ENCODE measurements around the gene LMO1. TPM values are rescaled to one million over a fixed set of nuclear protein-coding genes. Genes with fewer than 3 reads are reported as not detected.

The LMO1 gene
- total and polyA plus RNA-seq, 8 donors, result 0.65 TPM; not detected in 7

DNA sequence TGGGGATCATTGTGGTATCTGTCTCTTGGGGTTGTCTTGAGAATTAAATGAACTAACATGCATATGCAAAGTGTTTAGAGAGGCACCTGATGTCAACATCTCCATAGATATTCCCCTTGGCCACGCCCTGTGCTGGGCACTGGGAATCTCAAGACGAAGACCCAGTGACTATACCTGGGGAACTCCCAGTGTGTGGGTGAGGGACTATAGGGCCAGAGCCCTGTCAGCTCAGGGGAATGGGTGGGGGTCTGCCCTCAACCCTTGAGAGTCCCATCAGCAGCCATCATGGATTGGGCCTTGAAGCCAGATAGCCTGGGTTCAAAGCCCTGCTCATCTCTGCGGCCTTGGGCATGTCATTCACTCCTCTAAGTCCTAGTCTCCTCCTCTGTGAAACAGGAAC lies 21.6 kb upstream of the LMO1 start:
- WGBS, 5 donors, result 88 to 95% (median 91%) methylated on average over 3 of the region's 3 CpGs
- Histone ChIP-seq H3K4me1 (peaks cover 10 to 16% (median 12%) of the 10 kb centered on the region in 4 donors), H3K9me3 (no peaks in the 10 kb centered on the region), H3K4me3 (no peak overlapping the region), H3K36me3 (no peaks in the 10 kb centered on the region), H3K27me3 (peaks cover 0 to 9% (median 7%) of the 10 kb centered on the region in 3 donors), H3K27ac (no peak overlapping the region)
- no peak for DNase-seq
- TF ChIP-seq EP300 (IDR thresholded peaks at IDR 0.05) (no peak), CTCF (IDR thresholded peaks at IDR 0.05) (no peak), POLR2AphosphoS5 (IDR thresholded peaks at IDR 0.05) (no peak), POLR2A (IDR thresholded peaks at IDR 0.05) (no peak)
- intact Hi-C loops (cut with DNase I; ENCODE audit: low total_unique reads), result no loop called here

DNA sequence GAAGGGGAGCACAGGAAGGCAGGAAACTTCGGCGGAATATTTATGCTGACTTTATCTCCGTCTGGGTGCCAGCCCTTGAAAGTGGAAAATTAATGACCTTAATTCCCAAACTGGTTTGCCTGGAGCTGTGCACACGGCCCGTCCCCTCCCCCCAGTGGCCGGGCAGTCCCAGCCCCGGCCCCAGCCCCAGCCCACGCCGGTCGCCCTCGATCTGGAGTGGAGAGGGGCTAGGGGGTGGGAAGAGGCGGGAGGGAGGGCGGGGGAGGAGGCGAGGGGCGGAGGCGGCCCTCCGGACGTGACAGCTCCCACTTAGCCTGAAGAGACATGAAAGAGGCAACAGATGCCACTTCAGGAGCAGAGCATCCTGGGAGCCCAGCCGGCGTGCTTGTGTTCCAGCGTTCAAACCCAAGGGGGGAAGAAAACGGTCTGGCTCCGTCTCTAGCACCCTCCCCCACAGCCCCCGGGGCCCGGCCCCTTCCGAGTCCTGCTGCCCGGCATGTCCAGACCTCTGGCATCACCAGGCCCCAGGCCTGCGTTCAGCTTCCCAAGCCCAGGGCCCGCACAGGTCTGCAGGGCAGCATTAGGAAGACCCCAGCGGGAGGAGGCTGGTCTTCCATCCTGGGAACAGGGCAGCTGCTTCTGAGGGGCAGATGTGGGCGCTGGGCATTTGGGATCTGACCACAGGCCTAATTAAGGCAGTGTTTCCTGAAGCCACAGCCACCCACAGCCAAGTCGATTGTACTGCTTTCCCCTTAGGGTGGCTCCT lies 20.0 kb upstream of the LMO1 start:
- DNase-seq, result peak in 1 of 2 donors; percentile 85
- Histone ChIP-seq H3K4me3 (peak overlapping the region; percentile 30 to 32 (median 32)), H3K4me1 (peaks cover 10 to 16% (median 12%) of the 10 kb centered on the region in 4 donors), H3K9me3 (no peaks in the 10 kb centered on the region), H3K27me3 (peaks cover 0 to 9% (median 7%) of the 10 kb centered on the region in 3 donors), H3K36me3 (no peaks in the 10 kb centered on the region), H3K27ac (peak overlapping the region in 1 of 5 donors; percentile 30)
- TF ChIP-seq CTCF (IDR thresholded peaks at IDR 0.05) (no peak), POLR2A (IDR thresholded peaks at IDR 0.05) (no peak), POLR2AphosphoS5 (IDR thresholded peaks at IDR 0.05) (no peak), EP300 (IDR thresholded peaks at IDR 0.05) (no peak)
- 17 to 40% (median 20%) methylated on average over 6 to 32 of the region's 32 CpGs for WGBS, 5 donors
- intact Hi-C loops (cut with DNase I; ENCODE audit: low total_unique reads), result no loop called here

- TF ChIP-seq CTCF (IDR thresholded peaks at IDR 0.05), result no peak
- 32 to 46% (median 41%) methylated on average over 8 of the region's 8 CpGs for WGBS, 5 donors
- no peak for DNase-seq
- Histone ChIP-seq H3K4me3 (peak overlapping the region in 3 of 4 donors; percentile 30 to 32 (median 32)), H3K27ac (no peak overlapping the region), H3K9me3 (no peaks in the 10 kb centered on the region), H3K36me3 (no peaks in the 10 kb centered on the region), H3K4me1 (peaks cover 10 to 16% (median 12%) of the 10 kb centered on the region in 4 donors), H3K27me3 (peaks cover 0 to 9% (median 7%) of the 10 kb centered on the region in 3 donors)
- intact Hi-C loops (cut with DNase I; ENCODE audit: low total_unique reads), result no loop called here
Measured at GRCh38 chr11:8283100-8283464, 19.4 kb upstream of the LMO1 start.

DNA sequence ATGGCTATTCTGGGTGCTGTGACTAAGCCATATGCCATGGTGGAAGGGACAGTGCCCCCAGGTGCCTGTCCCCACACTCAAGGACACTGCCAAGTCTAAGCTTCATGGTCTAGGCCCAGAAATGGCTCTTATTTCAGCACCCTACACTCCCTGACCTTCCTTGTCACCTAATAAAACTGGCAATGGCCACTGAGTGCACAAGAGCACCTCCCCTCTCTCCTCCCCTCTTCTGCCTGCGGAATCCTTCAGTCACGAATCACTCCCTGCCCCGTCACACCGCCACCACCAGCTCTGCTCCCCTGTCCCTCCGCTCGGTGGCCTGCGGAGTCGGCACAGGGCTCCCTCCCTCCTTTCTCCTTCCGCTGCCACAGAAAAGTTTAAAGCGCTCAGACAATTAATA lies 19.0 kb upstream of the LMO1 start:
- Histone ChIP-seq H3K9me3 (no peaks in the 10 kb centered on the region), H3K27me3 (peaks cover 0 to 12% (median 7%) of the 10 kb centered on the region in 3 donors), H3K4me3 (no peak overlapping the region), H3K4me1 (peaks cover 10 to 16% (median 12%) of the 10 kb centered on the region in 4 donors), H3K36me3 (no peaks in the 10 kb centered on the region), H3K27ac (no peak overlapping the region)
- intact Hi-C loops (cut with DNase I; ENCODE audit: low total_unique reads), result no loop called here
- WGBS, 5 donors, result 61 to 80% (median 66%) methylated on average over 10 of the region's 10 CpGs
- DNase-seq, result peak in 1 of 2 donors; percentile 49
- no peak for TF ChIP-seq EP300 (IDR thresholded peaks at IDR 0.05)
- TF ChIP-seq CTCF (IDR thresholded peaks at IDR 0.05), result no peak
